LNCaP clone FGC (cell line): Measurements from ENCODE around the gene LSAMP.
A peak's percentile ranks its signal among the peaks of the same experiment; 100 is the strongest.

ENCODE experiments used
- DNase-seq: peaks from one replicate; pipeline ENCODE4 v3.0.0-alpha.2; 2011; ENCODE audit warnings: low read depth
- H3K4me3 ChIP-seq: 2 replicates; pipeline ENCODE4 v1.5.1; 2011; ENCODE audit warnings: mild to moderate bottlenecking, low read depth, low read length, control low read depth
- CTCF ChIP-seq: IDR thresholded peaks from 2 replicates; pipeline ENCODE4 v1.5.1; 2012; ENCODE audit warnings: mild to moderate bottlenecking; ENCODE audit not compliant: control insufficient read depth, insufficient read depth; ENCODE audit errors: extremely low read depth

Gene LSAMP

DNA sequence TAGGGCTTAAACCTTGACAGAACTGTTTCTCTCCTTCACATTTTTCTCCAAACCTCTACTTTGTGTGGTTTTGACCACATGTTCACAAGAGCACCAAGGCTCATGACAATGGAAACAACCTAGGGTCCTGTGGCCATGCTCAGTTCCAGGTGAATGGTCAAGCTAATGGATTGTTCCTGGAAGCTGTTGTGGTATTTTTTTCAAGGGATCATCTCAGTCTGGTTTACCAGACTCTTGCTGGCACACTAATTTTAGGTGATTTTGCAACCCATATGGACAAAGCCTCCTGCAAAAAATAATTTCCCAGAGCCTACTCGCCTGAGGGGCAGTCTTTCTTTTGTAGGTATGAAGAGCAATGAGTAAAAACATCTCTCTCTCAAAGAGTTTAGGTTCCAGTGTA is 67.2 kb downstream of the LSAMP start:
- no peak for TF ChIP-seq CTCF
- no peak for DNase-seq
- H3K4me3 ChIP-seq, result no peak overlapping the region

DNA sequence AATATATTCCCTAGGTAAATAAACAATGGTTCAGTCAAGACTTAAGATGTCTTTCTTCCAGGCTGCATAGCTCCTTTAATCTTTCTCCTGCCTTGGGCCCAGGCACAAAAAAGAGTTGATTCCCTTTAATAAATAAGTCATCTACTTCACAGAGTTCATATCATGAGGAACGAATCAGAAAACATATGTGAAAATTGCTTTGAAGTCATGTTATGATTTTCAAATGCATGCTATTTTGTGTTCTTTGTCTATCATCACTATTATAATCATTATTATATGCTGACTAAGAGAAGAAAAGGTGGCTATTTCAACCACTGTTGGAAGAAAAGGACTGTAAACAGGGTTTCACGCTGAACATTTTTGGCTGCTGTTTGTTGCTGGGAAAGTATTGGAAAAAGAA is 70.4 kb downstream of the LSAMP start:
- no peak for DNase-seq
- TF ChIP-seq CTCF, result no peak
- no peak overlapping the region for H3K4me3 ChIP-seq

DNA sequence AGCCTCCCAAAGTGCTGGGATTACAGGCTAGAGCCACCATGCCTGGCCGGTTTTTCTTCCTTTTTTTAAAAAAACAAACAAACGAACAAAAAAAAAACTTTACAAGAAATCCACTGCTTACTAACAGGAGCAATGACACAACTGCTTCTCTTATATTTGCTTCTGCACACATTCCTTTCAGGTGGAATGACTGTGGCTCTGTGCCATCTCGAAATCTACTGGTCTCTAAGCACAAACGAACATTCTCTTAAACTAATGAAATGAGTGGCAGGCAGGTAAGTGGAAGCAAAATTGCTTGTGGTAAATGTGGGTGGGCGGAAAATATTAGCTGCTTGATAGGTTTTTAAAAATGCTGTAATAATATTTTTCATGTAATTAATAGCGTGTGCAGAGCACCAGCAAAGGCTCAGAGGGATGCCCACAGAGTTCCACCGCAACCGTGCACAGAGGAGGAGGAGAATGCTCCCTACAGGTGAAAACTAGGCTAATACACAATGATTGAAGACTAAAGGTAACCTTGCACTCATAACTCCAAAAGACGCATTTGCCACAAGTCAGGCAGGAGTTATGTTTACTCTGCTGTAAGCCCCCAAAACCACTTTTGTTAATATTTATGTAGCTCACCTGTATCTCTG is 77.4 kb downstream of the LSAMP start:
- no peak for TF ChIP-seq CTCF
- peak; percentile 3 for DNase-seq
- no peak overlapping the region for H3K4me3 ChIP-seq

GRCh38 chr3:116356056-116356455 is 89.2 kb downstream of the LSAMP start:
- H3K4me3 ChIP-seq, result no peak overlapping the region
- no peak for TF ChIP-seq CTCF
- DNase-seq, result no peak

DNA sequence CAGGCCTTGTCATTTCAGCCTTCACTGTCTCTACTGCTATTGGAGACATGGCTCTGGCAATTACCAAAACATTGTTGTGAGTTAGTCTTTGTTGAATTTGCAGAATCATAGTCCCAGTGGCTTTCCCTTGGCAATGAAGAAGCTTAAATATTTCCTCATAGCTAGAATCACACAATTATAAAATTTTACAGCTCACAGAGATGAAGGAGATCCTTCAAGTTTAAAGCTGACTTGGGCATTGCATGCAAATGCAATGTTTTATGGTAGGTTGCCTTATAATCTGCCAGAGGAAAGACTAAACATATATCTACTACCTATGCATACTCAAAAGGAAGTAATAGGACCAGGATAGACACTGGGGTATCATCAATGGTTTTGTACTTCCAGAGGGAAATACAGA is 90.9 kb downstream of the LSAMP start:
- no peak overlapping the region for H3K4me3 ChIP-seq
- no peak for DNase-seq
- no peak for TF ChIP-seq CTCF

- no peak overlapping the region for H3K4me3 ChIP-seq
- no peak for TF ChIP-seq CTCF
- no peak for DNase-seq
Measured at GRCh38 chr3:116350119-116350733, 95.1 kb downstream of the LSAMP start.

- no peak for DNase-seq
- TF ChIP-seq CTCF, result no peak
- no peak overlapping the region for H3K4me3 ChIP-seq
Measured at GRCh38 chr3:116348216-116348615, 97.1 kb downstream of the LSAMP start.
